Small intestine (tissue), 7 donors: ENCODE results near the gene PHRF1. TPM values are rescaled to one million over a fixed set of nuclear protein-coding genes. Genes with fewer than 3 reads are reported as not detected.

Experiments
- DNase-seq, 2 donors: peaks; one replicate each; pipeline versions ENCODE4 v3.0.0 to v3.0.0-alpha.2; 2013
- FAIRE-seq: peaks from 2 replicates; lab custom pipeline; 2012; peaks lifted over from hg19 to GRCh38; lab: Jason Lieb, UNC
- H3K27ac ChIP-seq, 3 donors: one replicate each; pipeline ENCODE4 v1.5.1; 2013; ENCODE audit warnings: low read length in 2 of 3, mild to moderate bottlenecking in 2 of 3, control low read depth in 1 of 3, inconsistent platforms in 1 of 3, low read depth in 1 of 3, moderate library complexity in 1 of 3
- H3K27me3 ChIP-seq, 3 donors: one replicate each; pipeline ENCODE4 v1.6.1; 2013; ENCODE audit warnings: low read length in 3 of 3, inconsistent platforms in 1 of 3; ENCODE audit not compliant: control insufficient read depth in 3 of 3, insufficient read depth in 3 of 3
- H3K36me3 ChIP-seq, 3 donors: one replicate each; pipeline ENCODE4 v1.6.1; 2013; ENCODE audit warnings: low read length in 3 of 3, inconsistent platforms in 1 of 3, low read depth in 1 of 3, mild to moderate bottlenecking in 1 of 3, moderate library complexity in 1 of 3; ENCODE audit not compliant: control insufficient read depth in 3 of 3, insufficient read depth in 2 of 3
- H3K4me1 ChIP-seq, 3 donors: one replicate each; pipeline ENCODE4 v1.6.1; 2013; ENCODE audit warnings: low read length in 2 of 3, inconsistent platforms in 1 of 3, low read depth in 1 of 3, mild to moderate bottlenecking in 1 of 3, moderate library complexity in 1 of 3; ENCODE audit not compliant: control insufficient read depth in 3 of 3, insufficient read depth in 2 of 3
- H3K4me3 ChIP-seq, 3 donors: one replicate each; pipeline ENCODE4 v1.5.1; 2013; ENCODE audit warnings: low read length in 3 of 3, control low read depth in 1 of 3, inconsistent platforms in 1 of 3, low read depth in 1 of 3, mild to moderate bottlenecking in 1 of 3, moderate library complexity in 1 of 3
- H3K9me3 ChIP-seq, 2 donors: one replicate each; pipeline ENCODE4 v1.6.1; 2013; ENCODE audit warnings: low read depth in 1 of 2, low read length in 1 of 2; ENCODE audit not compliant: control insufficient read depth in 2 of 2, insufficient read depth in 1 of 2
- WGBS, 3 donors: extraction: QIAGEN DNeasy Blood & Tissue Kit; methylation state at CpG; one replicate each; pipeline ENCODE4 v1.1.7; 2013; 5-methylcytosine and 5-hydroxymethylcytosine counted together
- polyA plus RNA-seq, 4 donors: library from polyadenylated mRNA; stranded (reverse) in 3 of 4; unstranded in 1 of 4; fragments of 200-250 nt in 3 of 4; fragments of 120-200 nt in 1 of 4; gene quantifications; one replicate each; pipeline versions ENCODE4 v1.2.1 to v1.2.3, GENCODE V29; 2013
- donor health status: healthy with polysubstance abuse.
- donor health status: control.
- donor health status: control.
- donor health status: Bipolar disorder and iron deficiency.
- donor health status: healthy.

The PHRF1 gene
- polyA plus RNA-seq, 4 donors = 14.6 to 43.3 (median 23.6) TPM

DNA sequence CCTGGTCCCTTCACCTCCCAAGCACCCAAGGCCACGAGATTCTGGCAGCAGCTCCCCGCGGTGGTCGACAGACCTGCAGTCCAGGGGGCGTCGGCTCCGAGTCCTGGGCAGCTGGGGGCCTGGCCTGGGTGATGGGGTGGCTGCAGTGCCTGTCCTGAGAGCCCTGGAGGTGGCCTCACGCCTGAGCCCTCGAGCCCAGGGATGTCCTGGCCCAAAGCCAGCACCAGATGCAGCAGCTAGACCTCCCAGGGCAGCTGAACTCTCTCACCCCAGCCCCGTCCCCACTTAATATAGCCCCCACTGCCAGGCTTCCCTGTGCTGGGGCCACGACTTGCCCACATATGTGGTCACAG is 22.3 kb upstream of the PHRF1 start:
- H3K4me1 ChIP-seq = peaks cover 0 to 17% (median 0%) of the 10 kb centered on the region in 3 donors
- no peak overlapping the region for H3K27ac ChIP-seq
- no peaks in the 10 kb centered on the region for H3K9me3 ChIP-seq
- H3K27me3 ChIP-seq = peaks cover 0 to 45% (median 0%) of the 10 kb centered on the region in 3 donors
- FAIRE-seq (no peak), DNase-seq (no peak)
- 35 to 50% (median 38%) methylated on average over 9 to 11 of the region's 11 CpGs for WGBS, 3 donors
- H3K4me3 ChIP-seq = no peak overlapping the region
- peaks cover 0 to 5% (median 0%) of the 10 kb centered on the region in 3 donors for H3K36me3 ChIP-seq

DNA sequence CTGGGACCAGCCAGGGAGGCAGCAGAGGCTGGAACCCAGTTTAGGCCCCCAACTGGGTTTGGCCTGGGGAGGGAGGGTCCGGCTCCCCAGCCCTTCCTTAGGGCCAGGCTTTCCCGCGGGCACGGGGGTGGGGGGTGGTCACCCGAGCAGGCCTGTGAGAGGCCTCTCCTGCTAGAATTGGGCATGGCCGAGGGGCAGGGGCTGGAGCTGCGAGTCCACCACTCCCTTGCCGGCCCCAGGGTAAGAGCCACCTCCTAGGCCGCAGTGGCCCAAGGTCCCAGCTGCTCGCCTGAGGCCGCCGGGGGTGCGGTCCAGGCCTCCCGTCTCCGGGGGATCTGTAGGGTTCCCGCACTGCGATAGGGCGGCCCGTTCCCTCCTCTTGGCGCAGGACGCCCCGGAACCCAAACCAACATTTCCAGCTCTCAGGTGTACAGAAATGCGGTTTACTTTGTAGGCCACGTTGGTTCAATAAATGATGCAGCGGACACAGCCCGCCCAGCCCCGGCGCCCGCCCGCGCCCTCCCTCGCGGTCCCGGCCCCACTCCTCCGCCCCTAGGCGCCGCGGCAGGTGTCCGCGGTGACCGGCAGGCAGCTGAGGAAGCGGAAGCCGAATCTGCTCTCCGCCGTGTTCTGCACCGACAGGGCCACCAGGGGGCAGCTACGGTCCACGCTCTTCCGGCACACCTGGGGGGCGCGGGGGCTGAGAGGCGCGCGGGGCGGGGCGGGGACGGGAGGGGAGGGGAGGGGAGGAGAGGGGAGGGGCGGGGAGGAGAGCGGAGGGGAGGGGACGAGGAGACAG is 21.6 kb upstream of the PHRF1 start:
- FAIRE-seq = no peak
- Histone ChIP-seq H3K27ac (no peak overlapping the region), H3K4me1 (peaks cover 0 to 24% (median 0%) of the 10 kb centered on the region in 3 donors), H3K9me3 (no peaks in the 10 kb centered on the region), H3K27me3 (peaks cover 0 to 45% (median 0%) of the 10 kb centered on the region in 3 donors), H3K36me3 (peaks cover 0 to 3% (median 0%) of the 10 kb centered on the region in 3 donors), H3K4me3 (peak overlapping the region in 2 of 3 donors; percentile 21 to 45)
- 6 to 10% (median 6%) methylated on average over 37 to 57 of the region's 60 CpGs for WGBS, 3 donors
- DNase-seq = peak; percentile 74 to 83

DNA sequence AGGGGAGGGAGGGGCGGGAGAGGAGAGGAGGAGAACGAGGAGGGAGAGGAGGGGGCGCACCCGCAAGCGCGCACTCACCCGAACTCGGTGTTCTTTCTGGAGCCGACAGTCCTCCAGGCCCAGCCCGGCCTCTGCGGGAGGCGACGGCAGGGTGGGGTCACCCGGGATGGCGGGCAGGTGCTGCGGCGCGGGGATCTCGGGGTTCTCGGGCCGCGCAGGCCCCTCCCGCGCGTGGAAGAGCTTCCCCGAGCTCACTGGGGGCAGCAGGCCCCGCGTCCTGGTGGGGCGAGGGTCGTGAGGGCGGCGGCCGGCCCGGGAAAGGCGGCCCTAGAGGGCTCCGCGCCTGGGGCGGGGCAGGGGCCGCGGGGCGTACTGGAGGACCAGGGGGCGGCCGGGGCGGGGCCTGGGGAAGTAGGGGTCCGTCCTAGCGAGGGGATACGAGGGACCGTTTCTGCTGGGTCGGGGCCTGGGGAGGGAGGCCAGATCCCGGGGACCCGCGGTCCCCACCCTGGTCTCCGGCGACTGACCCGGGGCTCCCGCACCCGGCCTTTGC is 21.0 kb upstream of the PHRF1 start:
- Histone ChIP-seq H3K27ac (peak overlapping the region in 1 of 3 donors; percentile 24), H3K4me1 (peaks cover 0 to 31% (median 0%) of the 10 kb centered on the region in 3 donors), H3K4me3 (peak overlapping the region in 1 of 3 donors; percentile 45), H3K27me3 (peaks cover 0 to 48% (median 0%) of the 10 kb centered on the region in 3 donors), H3K36me3 (peaks cover 0 to 3% (median 0%) of the 10 kb centered on the region in 3 donors), H3K9me3 (no peaks in the 10 kb centered on the region)
- WGBS, 3 donors = 1 to 2% (median 1%) methylated on average over 38 to 57 of the region's 57 CpGs
- DNase-seq (no peak), FAIRE-seq (no peak)

DNA sequence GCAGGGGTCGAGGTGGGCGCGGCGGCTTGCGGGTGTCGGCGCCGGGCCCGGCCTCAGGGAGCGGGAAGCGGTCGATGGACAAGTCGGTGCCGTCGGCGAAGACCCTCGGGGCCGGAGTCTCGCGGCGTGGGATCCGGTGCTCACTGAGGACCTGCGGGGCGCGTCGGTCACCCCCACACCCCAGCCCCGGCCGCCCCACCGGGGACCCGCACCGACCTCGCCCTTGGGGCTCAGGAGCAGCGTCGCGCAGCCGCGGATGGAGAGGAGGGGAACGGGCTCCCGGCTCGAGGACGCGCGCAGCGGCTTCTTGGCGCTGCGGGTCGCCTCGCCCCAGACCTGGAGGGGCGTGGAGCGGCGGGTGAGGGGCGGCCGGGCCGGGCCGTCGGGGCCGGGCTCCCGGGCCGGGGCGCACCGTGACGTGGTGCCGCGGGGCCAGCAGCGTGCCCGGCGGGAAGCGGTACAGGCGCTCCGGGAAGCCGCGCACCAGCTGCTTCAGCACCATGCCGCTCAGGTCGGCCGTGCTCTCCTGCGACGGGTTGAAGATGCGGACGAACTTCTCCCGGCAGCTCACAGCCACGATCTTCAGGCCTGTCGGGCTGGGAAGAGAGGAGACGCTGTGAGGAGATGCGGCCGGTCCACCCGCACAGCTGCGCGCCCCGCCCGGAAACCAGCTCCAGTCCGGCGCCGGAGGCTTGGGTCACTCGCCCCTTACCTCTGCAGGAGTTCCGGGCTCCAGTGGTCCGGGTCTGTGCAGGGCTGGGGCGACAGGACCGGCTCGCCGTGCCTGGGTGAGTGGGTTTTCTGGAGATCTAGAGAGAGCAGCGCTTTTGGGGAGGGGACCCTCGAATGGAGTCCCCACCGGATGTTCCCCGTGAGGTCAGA is 20.2 kb upstream of the PHRF1 start:
- WGBS, 3 donors = 5 to 14% (median 11%) methylated on average over 59 to 104 of the region's 104 CpGs
- DNase-seq = peak; percentile 30 to 64
- Histone ChIP-seq H3K27me3 (peaks cover 0 to 50% (median 0%) of the 10 kb centered on the region in 3 donors), H3K27ac (no peak overlapping the region), H3K4me3 (peak overlapping the region in 1 of 3 donors; percentile 45), H3K36me3 (no peaks in the 10 kb centered on the region), H3K4me1 (peaks cover 0 to 33% (median 0%) of the 10 kb centered on the region in 3 donors), H3K9me3 (no peaks in the 10 kb centered on the region)
- FAIRE-seq = no peak

DNA sequence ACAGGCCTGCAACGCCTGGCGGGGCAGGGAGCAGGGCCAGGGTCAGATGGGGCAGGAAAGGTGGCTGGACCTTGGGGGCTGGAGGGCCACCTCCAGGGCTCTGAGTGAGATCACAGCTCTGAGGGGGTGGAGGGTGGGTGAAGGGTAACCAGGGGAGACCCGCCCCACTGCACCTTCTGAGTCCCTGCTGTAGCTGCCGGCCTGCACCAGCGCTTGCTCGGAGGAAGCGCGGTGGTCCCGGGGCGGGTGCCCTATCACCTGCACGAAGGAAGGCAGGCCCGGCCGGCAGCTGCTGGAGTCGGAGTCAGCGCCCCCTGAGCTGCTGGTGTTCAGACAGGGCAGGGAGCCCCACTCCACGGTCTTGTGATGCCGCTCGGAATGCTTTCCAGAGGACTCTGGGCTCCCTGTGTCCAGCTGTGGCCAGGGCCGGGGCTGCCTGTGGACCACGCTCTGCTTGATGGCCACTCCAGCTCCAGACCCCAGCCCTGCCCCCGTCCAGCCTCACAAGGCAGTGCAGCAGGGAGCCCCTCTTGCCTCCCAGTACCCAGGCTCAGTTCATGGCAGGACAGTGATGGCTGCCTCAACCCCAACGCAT is 19.5 kb upstream of the PHRF1 start:
- DNase-seq (no peak), FAIRE-seq (no peak)
- peaks cover 0 to 36% (median 0%) of the 10 kb centered on the region in 3 donors for H3K4me1 ChIP-seq
- H3K9me3 ChIP-seq = no peaks in the 10 kb centered on the region
- peaks cover 0 to 3% (median 0%) of the 10 kb centered on the region in 3 donors for H3K36me3 ChIP-seq
- WGBS, 3 donors = 76 to 94% (median 89%) methylated on average over 18 to 22 of the region's 22 CpGs
- H3K27me3 ChIP-seq = peaks cover 0 to 50% (median 0%) of the 10 kb centered on the region in 3 donors
- no peak overlapping the region for H3K4me3 ChIP-seq
- H3K27ac ChIP-seq = no peak overlapping the region

DNA sequence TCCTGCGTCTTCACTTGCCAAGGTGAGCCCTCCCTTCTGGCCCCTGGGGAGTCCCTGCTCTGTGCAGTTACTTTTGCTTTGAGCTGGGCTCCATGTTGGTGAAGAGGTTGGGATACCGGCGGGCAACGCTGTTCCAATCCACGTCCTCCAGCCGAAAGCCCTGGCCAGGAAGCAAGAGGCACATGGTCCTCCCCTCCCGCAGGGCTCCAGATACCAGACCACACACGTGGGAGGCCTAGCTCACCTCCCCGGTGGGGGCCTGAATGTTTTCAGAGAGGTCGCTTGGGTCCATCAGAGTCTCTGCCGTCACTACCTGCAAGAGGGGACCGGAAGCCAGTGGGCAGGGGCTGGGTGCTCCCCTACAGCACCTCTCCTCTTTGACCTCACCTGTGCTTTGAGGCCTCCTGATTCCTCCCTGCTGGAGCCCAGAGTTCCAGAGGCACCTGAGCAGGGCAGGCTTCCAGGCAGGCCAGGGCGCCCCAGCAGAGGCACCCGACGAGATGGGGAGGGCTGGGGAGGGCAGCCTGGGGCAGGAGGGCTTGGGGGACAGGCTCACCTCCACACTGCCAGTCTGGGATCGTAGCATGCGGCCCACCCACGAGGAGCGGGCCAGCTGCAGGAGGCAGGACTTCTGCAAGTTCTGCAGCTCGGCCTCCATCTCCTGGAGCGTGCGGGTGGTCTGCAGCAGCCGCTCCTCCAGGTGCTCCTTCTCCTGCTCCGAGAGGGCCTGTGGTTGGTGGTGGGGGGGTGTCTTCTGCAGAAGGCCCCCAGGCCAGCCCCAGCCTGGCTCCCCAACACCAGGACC is 18.7 kb upstream of the PHRF1 start:
- 83 to 90% (median 83%) methylated on average over 24 of the region's 24 CpGs for WGBS, 3 donors
- Histone ChIP-seq H3K4me3 (no peak overlapping the region), H3K27me3 (peaks cover 0 to 50% (median 0%) of the 10 kb centered on the region in 3 donors), H3K9me3 (no peaks in the 10 kb centered on the region), H3K36me3 (peaks cover 0 to 10% (median 3%) of the 10 kb centered on the region in 3 donors), H3K4me1 (peaks cover 0 to 43% (median 0%) of the 10 kb centered on the region in 3 donors), H3K27ac (no peak overlapping the region)
- FAIRE-seq (no peak), DNase-seq (no peak)

DNA sequence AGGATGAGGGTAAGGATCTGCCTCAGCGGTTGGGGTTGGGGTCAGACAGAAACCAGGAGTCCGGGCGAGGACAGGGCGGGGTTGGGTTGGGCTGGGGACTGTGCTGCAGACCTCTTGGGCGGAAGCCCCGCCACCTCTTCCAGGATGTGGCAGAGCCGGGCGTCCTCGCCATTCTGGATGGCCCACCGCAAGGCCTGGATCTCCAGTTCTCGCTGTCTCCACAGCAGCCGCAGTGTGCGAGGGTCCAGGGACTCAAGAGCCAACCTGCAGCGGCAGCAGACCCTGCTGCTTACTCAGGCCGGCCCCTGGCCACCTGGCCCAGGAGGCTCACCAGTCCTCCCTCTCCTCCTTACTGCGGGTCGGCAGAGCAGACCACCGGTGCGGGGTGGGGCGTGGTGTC is 17.8 kb upstream of the PHRF1 start:
- WGBS, 3 donors = 86 to 89% (median 88%) methylated on average over 18 to 20 of the region's 20 CpGs
- Histone ChIP-seq H3K27ac (no peak overlapping the region), H3K36me3 (peaks cover 0 to 20% (median 7%) of the 10 kb centered on the region in 3 donors), H3K27me3 (peaks cover 0 to 50% (median 0%) of the 10 kb centered on the region in 3 donors), H3K4me1 (peaks cover 0 to 49% (median 0%) of the 10 kb centered on the region in 3 donors), H3K9me3 (no peaks in the 10 kb centered on the region), H3K4me3 (no peak overlapping the region)
- no peak for DNase-seq
- no peak for FAIRE-seq
